GM19035 (cell line): ENCODE data around the gene KIAA1671.
"Not testable (repeated sequence)": the region's sequence is repeated elsewhere in the genome, so short reads cannot be mapped to it uniquely, and the experiment has no call there.

Experiments used
- ATAC-seq: cut with Tn5 transposase; IDR thresholded peaks from one replicate; pipeline ENCODE4 v1.9.1; 2021; ENCODE audit not compliant: unreplicated experiment

The KIAA1671 gene

DNA sequence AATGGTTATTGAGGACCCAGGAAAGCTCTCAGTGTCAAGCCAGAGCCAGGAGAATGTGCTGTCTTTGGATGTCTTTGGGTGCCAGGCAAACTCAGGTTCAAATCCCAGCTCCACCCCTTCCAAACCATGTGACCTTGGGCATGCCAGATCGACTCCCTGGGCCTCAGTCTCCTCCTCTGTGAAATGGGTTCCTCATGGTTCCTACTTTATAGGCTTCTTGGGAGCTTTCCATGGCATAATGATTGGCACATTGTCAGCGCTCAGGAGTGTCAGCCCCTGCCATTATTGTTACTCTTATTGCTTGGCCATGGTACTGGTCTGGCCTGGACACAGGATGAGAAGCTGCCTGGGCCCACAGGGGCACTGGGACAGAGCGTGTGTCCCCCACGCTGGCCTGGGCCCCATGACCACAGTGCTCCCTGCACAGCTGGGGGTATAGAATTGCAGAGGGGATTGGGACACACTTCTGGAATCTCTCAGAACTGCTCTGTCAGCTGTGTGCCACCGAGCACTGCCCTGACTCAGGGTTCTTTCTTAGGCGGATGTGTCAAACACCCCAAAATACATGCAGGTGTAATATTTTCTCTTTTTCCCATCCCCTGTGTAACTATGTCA is 209.5 kb downstream of the KIAA1671 start:
- ATAC-seq = no peak

DNA sequence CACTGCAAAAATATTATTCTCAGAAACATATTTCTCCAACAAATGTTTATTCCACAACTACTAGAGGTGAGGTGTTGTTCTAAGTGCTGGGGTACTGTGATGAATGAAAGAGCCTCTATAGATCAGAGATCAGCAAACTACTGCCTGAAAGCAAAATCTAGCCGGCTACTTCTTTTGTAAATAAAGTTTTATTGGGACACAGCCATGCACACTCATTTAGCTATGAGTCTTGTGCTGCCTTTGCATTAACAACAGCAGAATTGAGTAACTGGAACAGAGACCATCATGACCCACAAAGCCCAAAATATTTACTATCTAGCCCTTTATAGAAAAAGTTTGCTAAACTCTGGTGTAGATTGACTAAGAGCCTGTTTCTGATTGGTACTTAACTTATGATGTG is 210.0 kb downstream of the KIAA1671 start:
- ATAC-seq = no peak

- no peak for ATAC-seq
Observed at GRCh38 chr22:25165785-25166184, 213.3 kb downstream of the KIAA1671 start.

DNA sequence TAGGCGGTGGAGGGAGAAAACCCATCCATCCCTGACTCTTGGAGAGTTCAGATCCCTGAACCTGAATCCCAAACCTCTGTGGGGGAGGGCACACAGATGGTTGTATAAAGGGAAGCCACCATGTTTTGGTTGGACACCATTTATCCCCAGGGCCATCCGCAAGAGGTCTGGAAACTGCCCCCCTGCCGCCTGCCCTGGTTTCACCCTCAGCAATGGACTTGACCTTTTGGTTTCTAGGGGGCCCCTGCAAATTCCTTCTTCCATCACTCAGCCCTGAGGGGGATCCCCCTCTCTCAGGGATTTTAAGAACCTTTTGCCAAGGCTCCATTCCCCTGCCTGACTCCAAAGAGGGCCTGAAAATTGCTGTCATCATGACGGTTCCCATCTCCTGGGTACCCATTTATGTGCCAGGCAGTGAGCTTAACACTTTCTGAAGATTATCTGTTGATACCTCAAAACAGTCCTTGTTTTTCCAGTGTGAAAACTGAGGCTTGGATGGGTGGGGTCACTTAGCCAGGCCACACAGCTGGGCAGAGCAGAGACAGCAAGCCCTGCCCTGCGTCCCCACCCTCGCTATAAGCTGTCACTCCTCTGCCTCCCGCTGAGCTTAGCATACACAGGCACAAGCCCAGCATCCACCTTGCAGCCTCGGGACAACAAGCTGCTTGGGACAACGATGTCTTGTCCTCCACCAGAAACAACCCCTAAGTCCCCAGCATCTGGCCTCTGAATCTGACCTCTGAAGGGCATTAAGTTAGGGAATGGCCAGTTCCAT is 213.9 kb downstream of the KIAA1671 start:
- no peak for ATAC-seq

DNA sequence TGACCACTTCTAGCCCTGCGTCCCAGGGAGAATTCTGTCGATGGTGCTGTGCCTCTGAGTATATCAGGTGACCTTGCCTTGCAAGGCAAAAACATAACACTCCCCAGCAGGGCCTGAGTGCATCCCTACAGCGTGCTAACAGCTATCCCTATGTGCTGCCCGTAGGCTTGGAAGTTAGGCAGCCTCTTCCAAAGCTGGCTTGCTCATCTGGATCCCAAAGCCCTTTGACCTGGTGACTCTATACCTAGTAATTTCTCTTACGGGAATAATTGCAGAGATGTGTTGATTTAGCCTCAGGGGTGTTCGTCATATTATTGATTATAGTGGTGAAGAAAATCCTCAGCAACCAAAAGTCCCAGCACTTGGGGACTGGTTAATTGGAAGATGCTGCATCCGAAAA is 214.6 kb downstream of the KIAA1671 start:
- no peak for ATAC-seq

- no peak for ATAC-seq
Observed at GRCh38 chr22:25167834-25168601, 215.5 kb downstream of the KIAA1671 start.

DNA sequence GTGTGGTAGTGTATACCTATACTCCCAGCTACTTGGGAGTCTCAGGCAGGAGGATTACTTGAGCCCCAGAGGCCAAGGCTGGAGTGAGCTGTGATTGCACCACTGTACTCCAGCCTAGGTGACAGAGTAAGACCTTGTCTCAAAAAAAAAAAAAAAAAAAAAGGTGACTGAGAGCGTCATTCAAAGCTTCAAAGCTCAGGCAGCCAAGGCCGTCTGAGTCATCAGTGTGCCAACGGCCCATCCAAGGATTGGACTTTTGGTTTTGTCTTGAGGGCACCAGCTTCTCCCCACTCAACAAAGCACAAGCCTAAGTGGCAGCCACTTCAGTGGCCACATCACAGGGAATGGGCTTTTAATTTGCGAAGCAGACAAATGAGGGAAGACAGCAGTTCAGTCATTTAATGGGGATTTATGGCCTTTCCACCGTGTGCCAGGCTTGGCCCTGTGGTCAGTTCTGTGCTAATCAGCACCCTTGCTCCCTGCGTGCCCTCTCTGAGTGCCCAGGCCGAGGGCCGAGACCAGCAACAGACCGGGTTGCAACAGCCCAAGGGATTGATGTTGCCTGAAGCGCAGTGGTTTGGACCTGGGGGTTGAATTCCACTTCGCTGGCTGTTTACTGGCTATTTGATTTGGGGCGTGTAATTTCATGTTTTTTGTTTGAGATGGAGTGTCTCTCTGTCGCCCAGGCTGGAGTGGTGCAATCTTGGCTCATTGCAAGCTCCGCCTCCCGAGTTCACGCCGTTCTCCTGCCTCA is 216.9 kb downstream of the KIAA1671 start:
- ATAC-seq = no peak

GRCh38 chr22:25170426-25170980 is 218.0 kb downstream of the KIAA1671 start:
- no peak for ATAC-seq

DNA sequence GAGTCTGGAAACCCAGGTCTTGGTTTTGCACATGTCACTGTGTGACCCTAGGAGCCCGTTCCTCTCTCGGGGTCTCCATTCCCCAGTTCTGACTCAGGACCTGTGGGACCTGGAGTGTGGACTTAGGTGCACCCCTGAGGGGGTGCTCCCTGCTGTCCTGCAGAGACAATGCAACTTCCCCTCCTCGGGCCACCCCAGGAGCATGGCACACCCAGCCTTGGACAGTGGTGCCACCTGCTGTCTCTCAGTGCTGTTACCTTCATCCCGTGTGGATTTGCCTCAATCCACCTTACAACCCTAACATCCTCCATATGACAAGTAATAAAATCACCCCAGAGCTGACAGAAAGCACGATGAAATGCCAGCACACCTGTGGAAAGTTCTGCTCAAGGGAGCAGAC is 219.6 kb downstream of the KIAA1671 start:
- no peak for ATAC-seq

- no peak for ATAC-seq
Observed at GRCh38 chr22:25174156-25174887, 221.8 kb downstream of the KIAA1671 start.

DNA sequence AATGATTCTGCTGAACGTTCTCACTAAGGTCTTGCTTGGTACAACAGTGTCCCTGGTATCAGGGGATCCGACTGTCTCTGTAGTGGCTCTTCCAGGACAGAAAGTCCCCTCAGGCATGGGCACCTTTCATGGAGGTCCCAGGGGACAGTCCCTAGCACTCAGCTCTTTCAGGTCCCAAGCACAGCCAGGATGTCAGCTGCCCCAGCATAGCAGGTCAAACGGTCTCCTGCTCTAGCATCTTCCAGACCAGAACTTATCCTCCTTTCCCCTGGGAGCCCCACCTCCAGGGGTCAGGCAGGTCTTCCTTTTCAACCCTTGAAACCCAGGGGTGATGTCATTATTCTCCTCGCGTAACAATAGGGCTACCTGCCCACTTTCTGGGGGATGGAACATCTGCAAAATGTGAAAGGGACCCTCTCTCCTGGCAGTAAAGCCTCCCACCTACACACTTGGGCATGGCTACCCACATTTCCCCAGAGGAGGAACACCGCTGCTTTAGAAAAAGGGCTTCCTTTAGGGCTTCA is 222.4 kb downstream of the KIAA1671 start:
- no peak for ATAC-seq

DNA sequence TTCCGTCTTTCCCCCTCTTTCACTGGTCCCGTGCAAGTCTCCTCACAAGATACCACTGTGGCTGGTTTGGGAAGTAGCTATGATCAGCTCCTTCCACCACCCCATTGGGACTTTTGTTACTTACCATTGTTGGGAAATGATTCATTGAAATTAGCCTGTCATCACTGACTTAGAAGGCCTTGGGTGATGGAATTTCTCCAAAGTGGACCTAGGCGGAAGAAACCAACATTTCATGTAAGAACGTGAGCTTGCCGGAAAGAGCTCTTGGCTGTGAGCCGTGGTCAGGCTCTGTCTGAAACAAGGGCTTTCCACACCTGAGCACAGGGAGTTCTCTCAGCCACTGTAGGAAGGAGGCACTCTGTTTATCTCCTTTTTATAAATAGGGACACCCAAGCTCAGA is 223.7 kb downstream of the KIAA1671 start:
- no peak for ATAC-seq

DNA sequence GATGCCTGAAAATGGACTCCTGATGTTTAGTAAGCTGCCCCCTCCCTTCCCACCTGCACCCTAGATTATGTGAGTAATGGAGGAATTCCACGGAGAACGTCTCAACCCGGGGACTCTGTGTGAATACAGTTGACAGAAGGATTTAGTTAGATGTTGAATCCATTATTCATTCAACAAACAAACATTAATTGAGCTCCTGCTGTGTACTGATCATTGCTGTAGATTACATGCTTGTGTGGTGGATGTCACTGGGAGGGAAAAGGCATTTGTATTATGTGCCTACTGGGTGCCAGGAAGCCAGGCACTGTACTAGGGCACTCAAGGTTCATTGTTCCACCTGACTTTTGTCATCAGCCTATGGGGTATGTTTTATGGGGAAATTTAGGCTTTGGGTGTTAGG is 224.3 kb downstream of the KIAA1671 start:
- ATAC-seq = no peak

DNA sequence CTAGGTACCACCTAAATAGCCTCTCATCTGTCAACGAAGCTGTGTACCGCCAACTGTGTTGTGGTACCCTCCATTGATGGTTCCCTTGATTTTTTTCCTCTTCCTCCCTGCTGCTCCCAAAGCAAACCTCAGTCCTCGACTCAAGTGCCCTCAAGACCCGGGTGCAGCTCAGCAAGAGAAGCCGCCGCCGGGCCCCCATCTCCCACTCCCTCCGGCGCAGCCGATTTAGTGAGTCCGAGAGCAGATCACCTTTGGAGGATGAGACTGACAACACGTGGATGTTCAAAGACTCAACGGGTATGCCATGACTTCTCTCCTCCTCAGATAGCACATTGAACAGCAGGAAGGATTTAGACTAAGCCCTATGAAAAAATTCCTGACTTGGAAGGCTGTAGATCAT is 224.7 kb downstream of the KIAA1671 start:
- ATAC-seq = no peak

GRCh38 chr22:25177895-25178294 is 225.4 kb downstream of the KIAA1671 start:
- ATAC-seq = no peak

DNA sequence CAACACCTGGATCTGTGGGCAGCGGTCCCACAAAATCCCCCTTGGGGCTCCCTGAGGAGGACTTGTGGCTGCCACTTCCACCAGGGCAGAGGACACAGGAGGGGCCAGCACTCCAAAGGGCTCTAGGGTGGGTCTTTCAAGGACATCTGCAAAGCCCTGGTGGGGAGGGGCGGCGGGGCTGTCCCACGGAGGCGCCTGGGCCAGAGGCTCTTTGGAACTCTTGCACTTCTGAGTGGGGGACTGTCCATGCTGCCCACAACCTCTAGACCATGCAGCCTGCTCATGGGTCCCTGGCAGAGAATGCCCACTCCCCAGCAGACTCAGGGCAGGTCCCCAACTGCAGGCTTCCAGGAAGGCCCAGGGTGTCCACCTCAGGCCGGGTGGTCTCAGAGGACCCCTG is 225.8 kb downstream of the KIAA1671 start:
- not testable (repeated sequence) for ATAC-seq

GRCh38 chr22:25178869-25179631 is 226.5 kb downstream of the KIAA1671 start:
- not testable (repeated sequence) for ATAC-seq

GRCh38 chr22:25182131-25183110 is 229.9 kb downstream of the KIAA1671 start:
- ATAC-seq = no peak
